Calu3 (cell line): ENCODE data around the gene SMURF1. TPM values are rescaled to one million over a fixed set of nuclear protein-coding genes. Genes with fewer than 3 reads are reported as not detected.

ENCODE experiments used
- BruUV-seq: library from RNA; stranded (reverse); fragments of 400-500 nt; replicated peaks from 2 replicates; lab custom pipeline; 2021; lab: Mats Ljungman, UMichigan
- CTCF ChIA-PET: fragments of 300-600 bp; sonication (Branson Sonifier 250); formaldehyde crosslinking; loops from one replicate; lab custom pipeline; 2022; ENCODE audit warnings: antibody characterized with exemption; lab: Charles Lee
- DNase-seq: peaks from one replicate; pipeline ENCODE4 v3.0.0; 2022
- H3K27ac Mint-ChIP-seq: one replicate; pipeline ENCODE4 v1.8.0; 2022; ENCODE audit warnings: mixed read lengths; ENCODE audit not compliant: unreplicated experiment
- H3K27me3 Mint-ChIP-seq: one replicate; pipeline ENCODE4 v1.8.0; 2022; ENCODE audit warnings: mixed read lengths; ENCODE audit not compliant: unreplicated experiment
- H3K36me3 Mint-ChIP-seq: one replicate; pipeline ENCODE4 v1.8.0; 2022; ENCODE audit warnings: mild to moderate bottlenecking, moderate library complexity, mixed read lengths; ENCODE audit not compliant: insufficient read depth, unreplicated experiment
- H3K4me1 Mint-ChIP-seq: one replicate; pipeline ENCODE4 v1.8.0; 2022; ENCODE audit warnings: mild to moderate bottlenecking, low read depth, mixed read lengths; ENCODE audit not compliant: unreplicated experiment
- H3K4me3 Mint-ChIP-seq: one replicate; pipeline ENCODE4 v1.8.0; 2022; ENCODE audit warnings: mild to moderate bottlenecking, low read depth, moderate library complexity, mixed read lengths; ENCODE audit not compliant: unreplicated experiment
- H3K9me3 Mint-ChIP-seq: one replicate; pipeline ENCODE4 v1.8.0; 2022; ENCODE audit warnings: low read depth, mixed read lengths; ENCODE audit not compliant: unreplicated experiment
- CTCF ChIP-seq: fragments of 200-600 bp; IDR thresholded peaks from one replicate; pipeline ENCODE4 v1.8.0; 2022; ENCODE audit warnings: antibody characterized with exemption; ENCODE audit not compliant: unreplicated experiment
- intact Hi-C: fragments of 100-400 bp; cut with micrococcal nuclease; formaldehyde crosslinking; loops from one replicate; pipeline ENCODE4 v1.10.0; 2022; ENCODE audit not compliant: unreplicated experiment
- total RNA-seq: library from RNA; stranded (reverse); gene quantifications from 2 replicates; pipeline ENCODE4 v1.2.3, GENCODE V29; 2022

The SMURF1 gene
- total RNA-seq, 1 experiment from 2014 or later, result 29.7 TPM

DNA sequence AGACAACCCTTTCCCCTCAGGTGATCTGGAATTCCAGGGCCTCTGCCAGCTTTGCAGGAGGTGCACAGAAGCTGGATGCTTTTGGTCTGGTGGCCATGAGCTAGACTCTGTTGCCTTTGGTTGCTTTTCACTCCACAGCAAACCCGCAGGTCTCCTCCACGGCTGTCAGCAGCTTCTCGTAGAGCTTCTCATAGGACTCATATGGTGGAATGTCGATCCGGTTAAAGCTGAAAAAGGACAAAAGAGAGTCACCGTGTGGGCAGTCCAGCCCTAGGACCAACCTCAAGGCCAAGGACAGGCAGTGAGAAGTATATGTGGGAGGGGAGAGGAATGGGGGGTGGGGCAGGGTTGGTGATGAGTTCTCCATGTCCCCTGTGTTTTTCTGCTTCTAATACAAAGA, 113.5 kb downstream of the SMURF1 start:
- CTCF ChIA-PET, result no interaction called here
- no peaks in the 10 kb centered on the region for H3K9me3 Mint-ChIP-seq

GRCh38 chr7:99029466-99030435, 114.2 kb downstream of the SMURF1 start:
- BruUV-seq, result no TSS peak
- CTCF ChIA-PET, result no interaction called here
- intact Hi-C loops, result no loop called here
- H3K27me3 Mint-ChIP-seq, result no peaks in the 10 kb centered on the region
- DNase-seq, result no peak
- H3K4me1 Mint-ChIP-seq, result no peaks in the 10 kb centered on the region
- H3K4me3 Mint-ChIP-seq, result no peak overlapping the region
- peaks cover 31% of the 10 kb centered on the region for H3K36me3 Mint-ChIP-seq
- no peaks in the 10 kb centered on the region for H3K9me3 Mint-ChIP-seq
- no peak overlapping the region for H3K27ac Mint-ChIP-seq
- TF ChIP-seq CTCF, result no peak

More for the DNA sequence above, 113.5 kb downstream of the SMURF1 start:
- no peaks in the 10 kb centered on the region for H3K27me3 Mint-ChIP-seq
- no peak overlapping the region for H3K4me3 Mint-ChIP-seq
- intact Hi-C loops, result no loop called here
- H3K36me3 Mint-ChIP-seq, result peaks cover 35% of the 10 kb centered on the region
- no TSS peak for BruUV-seq
- no peak overlapping the region for H3K27ac Mint-ChIP-seq
- H3K4me1 Mint-ChIP-seq, result no peaks in the 10 kb centered on the region
- no peak for TF ChIP-seq CTCF
- DNase-seq, result no peak

DNA sequence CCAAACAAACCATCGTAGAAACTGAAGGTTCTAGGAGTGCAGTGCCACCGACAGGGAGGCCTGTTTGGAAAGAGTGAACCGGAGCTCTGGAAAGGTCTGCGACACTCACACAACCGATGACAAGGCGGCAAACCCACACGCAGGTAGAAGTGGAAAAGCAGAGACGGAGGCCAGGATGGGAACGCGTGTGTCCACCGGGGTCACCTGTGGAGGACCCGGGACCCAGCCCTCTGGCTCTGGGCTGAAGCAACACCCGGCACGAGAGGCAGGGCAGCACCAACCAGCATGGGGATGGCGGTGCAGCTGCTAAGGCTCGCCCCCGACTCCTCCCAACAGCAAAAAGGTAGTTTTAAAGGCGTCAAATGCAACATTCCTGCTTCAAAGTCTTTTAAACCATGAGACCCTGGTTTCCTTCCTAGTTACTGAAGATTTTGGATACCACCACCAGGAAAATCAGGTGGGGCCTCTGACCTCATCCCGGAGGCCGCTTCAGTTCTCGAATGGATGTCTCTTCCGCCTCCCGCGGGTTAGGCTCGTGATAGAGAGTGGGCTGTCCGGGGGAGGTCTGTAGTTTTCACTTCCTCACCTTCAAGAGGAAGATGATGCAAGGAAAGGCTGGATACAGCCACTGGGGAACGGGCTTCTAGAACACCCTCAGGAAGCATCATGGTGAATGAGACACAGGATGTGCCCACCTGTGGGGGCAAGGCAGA, 115.5 kb downstream of the SMURF1 start:
- H3K27ac Mint-ChIP-seq, result no peak overlapping the region
- intact Hi-C loops, result no loop called here
- H3K4me3 Mint-ChIP-seq, result no peak overlapping the region
- H3K27me3 Mint-ChIP-seq, result no peaks in the 10 kb centered on the region
- no peak for TF ChIP-seq CTCF
- CTCF ChIA-PET, result no interaction called here
- H3K36me3 Mint-ChIP-seq, result peaks cover 31% of the 10 kb centered on the region
- H3K9me3 Mint-ChIP-seq, result no peaks in the 10 kb centered on the region
- H3K4me1 Mint-ChIP-seq, result no peaks in the 10 kb centered on the region
- DNase-seq, result no peak
- BruUV-seq, result no TSS peak

DNA sequence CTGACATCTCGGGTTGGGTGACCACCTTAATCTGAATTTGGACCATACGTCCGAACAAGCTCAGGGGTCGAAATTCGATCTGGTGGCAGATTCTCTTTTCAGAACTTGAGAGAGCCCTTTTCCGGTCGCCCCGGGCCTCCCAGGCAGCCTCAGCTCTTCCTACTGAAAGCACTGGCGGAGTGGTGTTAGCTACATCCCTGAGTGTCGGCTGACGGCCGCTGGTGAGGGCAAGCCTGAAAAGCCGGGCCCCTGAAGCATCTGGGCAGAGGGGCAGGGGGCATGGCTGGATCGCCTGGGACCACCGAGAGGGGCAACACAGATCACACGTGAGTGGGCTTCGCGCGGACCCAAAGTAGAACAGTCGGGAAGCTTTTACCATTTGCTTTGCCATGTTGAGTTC, 116.1 kb downstream of the SMURF1 start:
- H3K4me3 Mint-ChIP-seq, result no peak overlapping the region
- CTCF ChIA-PET, result interaction anchor here (1.2 kb wide), 1 partner anchor 19 kb away, joined by 3 read pairs; no protein-coding TSS in a partner anchor
- no peak for DNase-seq
- no peaks in the 10 kb centered on the region for H3K9me3 Mint-ChIP-seq
- H3K27ac Mint-ChIP-seq, result no peak overlapping the region
- peaks cover 31% of the 10 kb centered on the region for H3K36me3 Mint-ChIP-seq
- no TSS peak for BruUV-seq
- intact Hi-C loops, result no loop called here
- TF ChIP-seq CTCF, result no peak
- no peaks in the 10 kb centered on the region for H3K27me3 Mint-ChIP-seq
- no peaks in the 10 kb centered on the region for H3K4me1 Mint-ChIP-seq
